Sigmoid colon (tissue), 3 donors: Measurements from ENCODE around the gene CDK3.

Experiments used
- POLR2A ChIP-seq, 2 donors: fragments of 450-650 bp; IDR thresholded peaks; one replicate each; pipeline ENCODE4 v1.6.1; 2016; ENCODE audit warnings: antibody characterized with exemption in 2 of 2, mild to moderate bottlenecking in 2 of 2, moderate library complexity in 2 of 2
- TF ChIP-seq, protein P1 (sequence below), 4 experiments: fragments of 450-650 bp in 3 of 4; fragments of 200-600 bp in 1 of 4; IDR thresholded peaks; one replicate each; pipeline ENCODE4 v1.5.1; 2016 to 2019; ENCODE audit warnings: antibody characterized with exemption in 4 of 4, mild to moderate bottlenecking in 3 of 4, moderate library complexity in 2 of 4

DNA sequence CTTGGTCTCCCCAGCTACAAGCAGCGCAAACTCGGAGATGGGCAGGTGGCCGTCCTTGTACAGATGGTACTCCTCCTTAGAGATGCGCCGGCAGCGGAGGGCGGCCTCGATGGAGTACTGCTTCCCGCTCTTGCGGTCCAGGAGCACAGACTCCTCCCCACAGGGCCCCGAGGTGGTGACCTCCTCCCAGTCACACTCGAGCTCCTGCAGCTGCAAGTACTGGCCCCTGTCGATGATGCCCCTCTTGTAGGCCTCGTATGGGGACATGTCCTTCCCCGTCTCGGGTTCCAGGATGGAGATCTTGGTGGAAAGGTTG is 7.2 kb downstream of the CDK3 start:
- TF ChIP-seq POLR2A (IDR thresholded peaks at IDR 0.05): no peak
- TF ChIP-seq, protein P1, sequence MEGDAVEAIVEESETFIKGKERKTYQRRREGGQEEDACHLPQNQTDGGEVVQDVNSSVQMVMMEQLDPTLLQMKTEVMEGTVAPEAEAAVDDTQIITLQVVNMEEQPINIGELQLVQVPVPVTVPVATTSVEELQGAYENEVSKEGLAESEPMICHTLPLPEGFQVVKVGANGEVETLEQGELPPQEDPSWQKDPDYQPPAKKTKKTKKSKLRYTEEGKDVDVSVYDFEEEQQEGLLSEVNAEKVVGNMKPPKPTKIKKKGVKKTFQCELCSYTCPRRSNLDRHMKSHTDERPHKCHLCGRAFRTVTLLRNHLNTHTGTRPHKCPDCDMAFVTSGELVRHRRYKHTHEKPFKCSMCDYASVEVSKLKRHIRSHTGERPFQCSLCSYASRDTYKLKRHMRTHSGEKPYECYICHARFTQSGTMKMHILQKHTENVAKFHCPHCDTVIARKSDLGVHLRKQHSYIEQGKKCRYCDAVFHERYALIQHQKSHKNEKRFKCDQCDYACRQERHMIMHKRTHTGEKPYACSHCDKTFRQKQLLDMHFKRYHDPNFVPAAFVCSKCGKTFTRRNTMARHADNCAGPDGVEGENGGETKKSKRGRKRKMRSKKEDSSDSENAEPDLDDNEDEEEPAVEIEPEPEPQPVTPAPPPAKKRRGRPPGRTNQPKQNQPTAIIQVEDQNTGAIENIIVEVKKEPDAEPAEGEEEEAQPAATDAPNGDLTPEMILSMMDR (IDR thresholded peaks at IDR 0.05): no peak
